SK-N-MC (cell line): ENCODE data around the gene PNP.

Experiments used
- EZH2 ChIP-seq: fragments of 200-600 bp; sonication (generic); IDR thresholded peaks from one replicate; pipeline ENCODE4 v1.6.1; 2017; ENCODE audit warnings: antibody characterized with exemption
- FOXP2 ChIP-seq: optimal IDR thresholded peaks from 2 replicates; pipeline ENCODE3; 2011; ENCODE audit warnings: mild to moderate bottlenecking, moderate library complexity; ENCODE audit not compliant: insufficient read depth; ENCODE audit errors: extremely low read length, control extremely low read depth
- POLR2AphosphoS5 ChIP-seq: IDR thresholded peaks from 2 replicates; pipeline ENCODE4 v1.6.1; 2012; ENCODE audit warnings: mild to moderate bottlenecking, low read depth, low read length, borderline replicate concordance

- no peak for TF ChIP-seq POLR2AphosphoS5
- TF ChIP-seq EZH2: no peak
- TF ChIP-seq FOXP2: no peak
These were observed 41.8 kb upstream of the PNP start for GRCh38 chr14:20427231-20428009.
